Brain microvascular endothelial cell (primary cell): ENCODE measurements around the gene LRRC56.

Experiments
- DNase-seq: peaks from one replicate; pipeline ENCODE4 v3.0.0-alpha.2; 2020
- H3K27ac ChIP-seq: fragments of 250-450 bp; sonication (Bioruptor Pico); 2 replicates; pipeline ENCODE4 v1.5.1; 2020; ENCODE audit warnings: mild to moderate bottlenecking, moderate library complexity
- H3K27me3 ChIP-seq: fragments of 250-450 bp; sonication (Bioruptor Pico); replicated peaks from 2 replicates; pipeline ENCODE4 v1.5.1; 2020; ENCODE audit warnings: mild to moderate bottlenecking
- H3K36me3 ChIP-seq: fragments of 250-450 bp; sonication (Bioruptor Pico); replicated peaks from 2 replicates; pipeline ENCODE4 v1.5.1; 2020; ENCODE audit warnings: mild to moderate bottlenecking
- H3K4me3 ChIP-seq: 2 replicates; pipeline ENCODE4 v1.5.1; 2011; ENCODE audit warnings: low read depth, mild to moderate bottlenecking, control low read depth, low read length, moderate library complexity
- in situ Hi-C: cut with HindIII; loops from 2 replicates; pipeline ENCODE4 v1.10.0; 2017; ENCODE audit warnings: low sequenced_read_pairs, low pct_ligation_motif_present
- TF ChIP-seq, protein P1 (sequence below): IDR thresholded peaks from 2 replicates; pipeline ENCODE4 v1.5.1; 2011; ENCODE audit warnings: low read depth, mild to moderate bottlenecking, moderate library complexity, low read length, control low read depth, inconsistent platforms; ENCODE audit errors: missing control alignments

The LRRC56 gene

GRCh38 chr11:562046-562645 lies 24.8 kb downstream of the LRRC56 start:
- DNase-seq: no peak
- Histone ChIP-seq H3K27ac (no peak overlapping the region), H3K4me3 (no peak overlapping the region), H3K27me3 (peaks cover 11% of the 10 kb centered on the region), H3K36me3 (no peaks in the 10 kb centered on the region)
- TF ChIP-seq, protein P1, sequence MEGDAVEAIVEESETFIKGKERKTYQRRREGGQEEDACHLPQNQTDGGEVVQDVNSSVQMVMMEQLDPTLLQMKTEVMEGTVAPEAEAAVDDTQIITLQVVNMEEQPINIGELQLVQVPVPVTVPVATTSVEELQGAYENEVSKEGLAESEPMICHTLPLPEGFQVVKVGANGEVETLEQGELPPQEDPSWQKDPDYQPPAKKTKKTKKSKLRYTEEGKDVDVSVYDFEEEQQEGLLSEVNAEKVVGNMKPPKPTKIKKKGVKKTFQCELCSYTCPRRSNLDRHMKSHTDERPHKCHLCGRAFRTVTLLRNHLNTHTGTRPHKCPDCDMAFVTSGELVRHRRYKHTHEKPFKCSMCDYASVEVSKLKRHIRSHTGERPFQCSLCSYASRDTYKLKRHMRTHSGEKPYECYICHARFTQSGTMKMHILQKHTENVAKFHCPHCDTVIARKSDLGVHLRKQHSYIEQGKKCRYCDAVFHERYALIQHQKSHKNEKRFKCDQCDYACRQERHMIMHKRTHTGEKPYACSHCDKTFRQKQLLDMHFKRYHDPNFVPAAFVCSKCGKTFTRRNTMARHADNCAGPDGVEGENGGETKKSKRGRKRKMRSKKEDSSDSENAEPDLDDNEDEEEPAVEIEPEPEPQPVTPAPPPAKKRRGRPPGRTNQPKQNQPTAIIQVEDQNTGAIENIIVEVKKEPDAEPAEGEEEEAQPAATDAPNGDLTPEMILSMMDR: no peak
- in situ Hi-C loops: no loop called here

- TF ChIP-seq, protein P1: no peak
- in situ Hi-C loops: no loop called here
- no peak overlapping the region for H3K4me3 ChIP-seq
- H3K36me3 ChIP-seq: no peaks in the 10 kb centered on the region
- DNase-seq: no peak
- no peak overlapping the region for H3K27ac ChIP-seq
- peaks cover under 1% of the 10 kb centered on the region for H3K27me3 ChIP-seq
Observed at GRCh38 chr11:563066-563811, 25.9 kb downstream of the LRRC56 start.

- in situ Hi-C loops: no loop called here
- Histone ChIP-seq H3K36me3 (no peaks in the 10 kb centered on the region), H3K27ac (no peak overlapping the region), H3K4me3 (no peak overlapping the region), H3K27me3 (no peaks in the 10 kb centered on the region)
- TF ChIP-seq, protein P1: no peak
- no peak for DNase-seq
Observed at GRCh38 chr11:563812-564578, 26.7 kb downstream of the LRRC56 start.

DNA sequence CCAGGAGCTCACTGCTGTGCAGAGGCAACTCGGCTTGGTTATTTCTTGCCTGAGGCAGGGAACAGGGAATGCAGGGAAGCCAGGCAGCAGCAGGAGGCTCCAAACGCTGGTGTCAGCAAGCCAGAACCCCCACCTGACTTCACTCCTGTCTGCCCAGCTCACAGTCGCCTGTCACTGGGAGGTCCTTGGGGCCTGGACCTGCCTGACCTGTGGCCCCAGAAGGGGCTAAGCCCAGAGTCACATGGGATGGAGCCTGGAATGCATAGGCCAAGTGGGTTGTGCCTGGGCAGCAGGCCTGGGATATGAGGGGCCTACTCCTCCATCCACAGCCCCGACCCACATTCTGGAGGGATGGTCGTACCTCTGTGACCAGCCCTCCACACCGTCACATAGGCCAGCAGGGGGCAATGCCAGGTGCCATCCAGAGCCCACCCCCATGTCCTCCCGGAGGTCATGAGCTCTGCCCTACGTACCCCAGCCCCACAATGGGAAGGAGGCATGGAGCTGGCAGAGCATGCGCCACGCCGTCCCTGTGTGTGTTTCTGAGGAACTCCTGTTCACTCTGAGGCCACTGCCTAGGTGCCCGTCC lies 28.7 kb downstream of the LRRC56 start:
- H3K27ac ChIP-seq: no peak overlapping the region
- no peaks in the 10 kb centered on the region for H3K36me3 ChIP-seq
- no peak overlapping the region for H3K4me3 ChIP-seq
- TF ChIP-seq, protein P1: no peak
- in situ Hi-C loops: no loop called here
- H3K27me3 ChIP-seq: no peaks in the 10 kb centered on the region
- no peak for DNase-seq

GRCh38 chr11:567011-567628 lies 29.8 kb downstream of the LRRC56 start:
- no peaks in the 10 kb centered on the region for H3K36me3 ChIP-seq
- H3K27me3 ChIP-seq: no peaks in the 10 kb centered on the region
- no peak for DNase-seq
- no peak overlapping the region for H3K4me3 ChIP-seq
- in situ Hi-C loops: no loop called here
- TF ChIP-seq, protein P1: no peak
- no peak overlapping the region for H3K27ac ChIP-seq
